T-helper 17 cell (primary cell): Measurements from ENCODE around the gene ETV2. TPM values are rescaled to one million over a fixed set of nuclear protein-coding genes. Genes with fewer than 3 reads are reported as not detected.
A peak's percentile ranks its signal among the peaks of the same experiment; 100 is the strongest.
"Not testable (repeated sequence)": the region's sequence is repeated elsewhere in the genome, so short reads cannot be mapped to it uniquely, and the experiment has no call there.

Experiments used
- ATAC-seq: fragments of 150-1000 bp; cut with Tn5 transposase; 2 replicates; pipeline ENCODE4 v1.10.0; 2021; ENCODE audit warnings: mild to moderate bottlenecking, moderate library complexity
- DNase-seq, 3 donors: peaks; one replicate each; pipeline versions ENCODE4 v3.0.0 to v3.0.0-alpha.2; 2020 to 2021
- H3K9me3 ChIP-seq: one replicate; pipeline ENCODE4 v1.7.0; 2013; ENCODE audit warnings: low read length, mild to moderate bottlenecking; ENCODE audit not compliant: control insufficient read depth, poor library complexity, severe bottlenecking
- H3K27ac Mint-ChIP-seq: one replicate; pipeline ENCODE4 v1.8.0; 2022; ENCODE audit warnings: mild to moderate bottlenecking, moderate library complexity, mixed read lengths
- H3K27me3 Mint-ChIP-seq: one replicate; pipeline ENCODE4 v1.8.0; 2022; ENCODE audit warnings: mixed read lengths
- H3K36me3 Mint-ChIP-seq: one replicate; pipeline ENCODE4 v1.8.0; 2022; ENCODE audit warnings: low read depth, mixed read lengths
- H3K4me1 Mint-ChIP-seq: one replicate; pipeline ENCODE4 v1.8.0; 2022; ENCODE audit warnings: mild to moderate bottlenecking, mixed read lengths
- H3K4me3 Mint-ChIP-seq: one replicate; pipeline ENCODE4 v1.8.0; 2022; ENCODE audit warnings: mild to moderate bottlenecking, moderate library complexity, mixed read lengths
- total RNA-seq, 4 donors: library from RNA in 2 of 4; stranded (reverse) in 2 of 4; gene quantifications; one replicate each; pipeline ENCODE4 v1.2.3 and lab custom pipeline; 2022 to 2026

Gene ETV2
- total RNA-seq, 2 donors from 2014 or later = 0.50 to 0.52 TPM

DNA sequence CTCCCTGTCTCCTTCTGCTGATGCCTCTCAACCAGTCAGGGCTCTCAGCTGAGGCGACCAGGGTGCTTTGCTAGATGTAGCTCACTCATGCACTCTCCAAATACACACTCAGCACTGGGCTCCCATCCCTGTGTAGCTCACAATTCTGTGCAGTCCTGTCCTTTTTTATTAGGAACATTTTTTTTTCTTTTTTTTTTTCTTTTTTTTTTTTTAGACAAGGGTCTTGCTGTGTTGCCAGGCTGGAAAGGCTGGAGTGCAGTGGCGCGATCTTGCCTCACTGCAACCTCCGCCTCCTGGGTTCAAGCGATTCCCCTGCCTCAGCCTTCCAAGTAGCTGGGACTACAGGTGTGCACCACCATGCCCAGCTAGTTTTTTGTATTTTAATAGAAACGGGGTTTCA is 13.3 kb downstream of the ETV2 start:
- peak overlapping the region; percentile 49 for H3K27ac Mint-ChIP-seq
- not testable (repeated sequence) for H3K4me1 Mint-ChIP-seq, H3K36me3 Mint-ChIP-seq, H3K27me3 Mint-ChIP-seq, H3K4me3 Mint-ChIP-seq, ATAC-seq, DNase-seq, H3K9me3 ChIP-seq

DNA sequence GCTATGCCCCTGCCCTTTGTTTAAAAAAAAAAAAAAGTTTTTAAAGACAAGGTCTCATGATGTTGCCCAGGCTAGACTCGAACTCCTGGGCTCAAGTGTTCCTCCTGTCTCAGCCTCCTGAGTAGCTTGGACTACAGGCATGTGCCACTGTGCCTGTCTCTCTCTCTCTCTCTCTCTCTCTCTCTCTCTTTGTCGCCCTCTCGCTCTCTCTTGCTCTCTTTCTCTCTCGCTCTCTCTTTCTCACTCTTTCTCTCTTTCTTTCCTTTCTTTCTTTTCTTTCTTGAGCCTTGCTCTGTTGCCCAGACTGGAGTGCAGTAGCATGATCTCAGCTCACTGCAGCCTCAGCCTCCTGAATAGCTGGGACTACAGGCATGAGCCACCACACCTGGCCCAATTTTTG is 14.1 kb downstream of the ETV2 start:
- Mint-ChIP-seq H3K36me3 (peaks cover 8% of the 10 kb centered on the region), H3K27me3 (no peaks in the 10 kb centered on the region), H3K4me1 (peaks cover 10% of the 10 kb centered on the region), H3K27ac (peak overlapping the region; percentile 49), H3K4me3 (no peak overlapping the region)
- no peak for ATAC-seq
- H3K9me3 ChIP-seq = no peaks in the 10 kb centered on the region
- DNase-seq = no peak

DNA sequence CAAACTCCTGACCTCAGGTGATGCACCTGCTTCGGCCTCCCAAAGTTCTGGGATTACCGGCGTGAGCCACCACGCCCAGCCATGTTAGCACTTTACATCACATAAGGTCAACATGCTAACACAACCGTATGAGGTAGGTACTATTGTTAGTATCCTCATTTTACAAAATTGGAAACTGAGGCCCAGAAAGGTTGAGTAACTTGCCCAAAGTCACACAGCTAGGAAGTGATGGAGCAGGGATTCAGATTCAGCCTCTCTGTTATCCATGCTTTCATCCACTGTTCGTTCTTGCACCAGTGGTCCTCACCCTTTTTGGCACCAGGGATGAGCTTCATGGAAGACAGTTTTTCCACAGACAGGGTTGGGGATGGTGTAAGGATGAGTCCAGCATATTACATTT is 15.2 kb downstream of the ETV2 start:
- no peaks in the 10 kb centered on the region for H3K9me3 ChIP-seq
- H3K4me3 Mint-ChIP-seq = no peak overlapping the region
- no peak for DNase-seq
- H3K27ac Mint-ChIP-seq = no peak overlapping the region
- no peak for ATAC-seq
- H3K27me3 Mint-ChIP-seq = no peaks in the 10 kb centered on the region
- peaks cover 8% of the 10 kb centered on the region for H3K4me1 Mint-ChIP-seq
- H3K36me3 Mint-ChIP-seq = peaks cover 8% of the 10 kb centered on the region

DNA sequence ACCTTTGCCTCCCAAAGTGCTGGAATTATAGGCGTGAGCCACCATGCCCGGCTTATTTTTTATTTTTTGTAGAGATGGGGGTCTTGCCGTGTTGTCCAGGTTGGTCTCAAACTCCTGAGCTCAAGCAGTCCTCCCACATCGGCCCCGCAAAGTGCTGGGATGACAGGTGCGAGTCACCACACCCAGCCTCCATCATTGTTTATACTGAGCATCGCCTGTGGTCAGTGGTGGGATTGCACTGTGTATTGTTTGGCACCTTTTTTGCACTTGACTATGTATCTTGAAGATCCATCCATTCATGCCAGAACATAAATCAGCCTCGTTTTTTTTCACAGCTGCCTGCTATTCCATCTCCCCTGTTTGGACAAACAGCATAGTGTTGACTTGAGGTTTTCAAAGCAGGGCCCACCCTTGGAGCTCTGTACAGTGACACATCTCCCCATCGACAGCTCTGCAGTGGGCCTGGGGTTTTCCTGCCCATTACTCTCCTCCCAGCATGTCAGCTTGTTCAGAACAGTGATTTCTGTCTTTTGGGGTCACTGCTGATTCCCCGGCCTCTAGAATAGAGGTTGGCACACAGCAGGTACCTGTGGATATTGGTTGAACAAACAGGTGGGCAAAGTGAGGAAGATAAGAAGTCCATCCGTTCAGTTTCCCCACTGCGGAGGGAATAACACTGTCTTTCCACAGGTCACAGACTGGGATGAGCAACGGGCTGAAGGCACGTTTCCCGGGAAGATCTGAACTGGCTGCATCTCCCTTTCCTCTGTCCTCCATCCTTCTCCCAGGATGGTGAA is 16.6 kb downstream of the ETV2 start:
- peaks cover 8% of the 10 kb centered on the region for H3K36me3 Mint-ChIP-seq
- H3K27ac Mint-ChIP-seq = no peak overlapping the region

DNA sequence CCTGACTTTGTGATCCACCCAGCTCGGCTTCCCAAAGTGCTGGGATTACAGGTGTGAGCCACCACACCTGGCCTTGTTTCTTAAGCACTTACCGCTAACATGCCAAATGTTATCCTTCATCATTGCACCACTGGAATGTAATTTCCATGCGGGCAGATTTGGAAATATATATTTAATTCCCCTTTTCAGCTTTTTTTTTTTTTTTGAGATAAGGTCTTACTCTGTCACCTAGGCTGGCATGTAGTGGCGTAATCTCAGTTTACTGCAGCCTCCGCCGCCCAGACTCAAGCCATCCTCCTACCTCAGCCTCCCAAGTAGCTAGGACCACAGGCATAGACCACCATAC is 20.4 kb downstream of the ETV2 start:
- Mint-ChIP-seq H3K27ac (peak overlapping the region; percentile 79), H3K4me1 (peaks cover 5% of the 10 kb centered on the region), H3K4me3 (no peak overlapping the region), H3K27me3 (no peaks in the 10 kb centered on the region), H3K36me3 (peaks cover 3% of the 10 kb centered on the region)
- no peaks in the 10 kb centered on the region for H3K9me3 ChIP-seq
- ATAC-seq (no peak), DNase-seq (no peak)

More for the DNA sequence above, 16.6 kb downstream of the ETV2 start:
- H3K4me1 Mint-ChIP-seq = peaks cover 8% of the 10 kb centered on the region
- ATAC-seq (no peak), DNase-seq (no peak)
- H3K9me3 ChIP-seq = no peaks in the 10 kb centered on the region
- no peak overlapping the region for H3K4me3 Mint-ChIP-seq
- no peaks in the 10 kb centered on the region for H3K27me3 Mint-ChIP-seq

DNA sequence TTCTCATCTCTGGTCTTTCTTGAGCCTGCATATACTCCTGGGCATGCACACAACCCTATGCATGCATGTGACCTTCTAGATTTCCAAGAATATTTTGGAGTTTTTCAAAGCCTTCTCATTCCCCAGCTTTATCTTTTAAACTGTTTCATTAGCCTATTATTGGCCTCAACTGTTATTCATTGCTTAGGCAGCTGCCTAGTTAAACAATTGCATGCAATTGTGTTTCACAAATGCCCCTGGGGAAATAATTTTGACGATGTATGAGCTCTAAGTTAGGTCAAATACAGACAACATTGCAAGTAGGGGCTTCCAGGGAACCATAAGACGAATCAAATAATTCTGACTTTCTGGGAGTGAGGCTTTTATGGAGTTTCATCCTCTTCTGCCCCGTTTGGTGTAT is 22.4 kb downstream of the ETV2 start:
- H3K27ac Mint-ChIP-seq = no peak overlapping the region
- peaks cover 3% of the 10 kb centered on the region for H3K4me1 Mint-ChIP-seq
- no peaks in the 10 kb centered on the region for H3K9me3 ChIP-seq
- DNase-seq (no peak), ATAC-seq (no peak)
- H3K27me3 Mint-ChIP-seq = peaks cover 3% of the 10 kb centered on the region
- H3K36me3 Mint-ChIP-seq = peaks cover 3% of the 10 kb centered on the region
- H3K4me3 Mint-ChIP-seq = no peak overlapping the region

DNA sequence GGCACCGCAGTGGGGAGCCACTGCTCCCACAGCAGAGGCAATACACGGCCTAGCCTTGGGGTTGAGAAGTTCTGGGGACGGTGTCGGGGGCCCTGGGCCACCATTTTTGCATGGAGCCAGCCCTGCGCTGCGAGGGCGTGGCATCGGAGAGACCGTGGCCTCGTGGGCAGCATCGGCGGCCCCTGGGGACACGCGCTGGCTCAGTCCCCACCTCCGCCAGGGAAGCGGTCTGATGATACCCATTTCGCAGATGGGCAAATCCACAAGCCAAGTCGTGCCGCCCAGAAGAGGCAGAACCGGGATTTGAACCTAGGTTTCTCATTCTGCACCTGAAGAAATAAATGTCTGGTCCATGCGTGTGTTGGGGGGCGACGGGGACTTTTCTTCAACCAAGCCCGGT is 23.6 kb downstream of the ETV2 start:
- no peaks in the 10 kb centered on the region for H3K9me3 ChIP-seq
- no peak for ATAC-seq
- Mint-ChIP-seq H3K27me3 (peaks cover 14% of the 10 kb centered on the region), H3K27ac (no peak overlapping the region), H3K4me3 (no peak overlapping the region), H3K36me3 (peaks cover 6% of the 10 kb centered on the region), H3K4me1 (peaks cover 6% of the 10 kb centered on the region)
- DNase-seq = no peak

DNA sequence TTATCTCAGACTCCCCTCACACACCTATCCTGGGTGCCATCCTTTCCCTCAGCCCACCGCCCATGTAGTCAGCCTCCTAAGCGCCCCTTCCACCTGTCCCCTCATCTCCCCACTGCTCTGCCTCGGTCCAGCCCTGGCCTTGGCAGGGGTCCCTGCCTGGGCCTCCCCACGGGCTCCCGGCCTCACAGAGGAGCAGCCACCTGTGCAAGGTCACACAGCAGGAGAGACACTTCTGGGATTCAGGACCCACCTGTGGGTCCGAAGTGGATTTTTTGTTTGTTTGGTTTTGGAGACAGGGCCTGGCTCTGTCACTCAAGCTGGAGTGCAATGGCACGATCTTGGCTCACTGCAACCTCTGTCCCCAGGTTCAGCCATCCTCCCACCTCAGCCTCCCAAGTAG is 24.1 kb downstream of the ETV2 start:
- Mint-ChIP-seq H3K4me3 (no peak overlapping the region), H3K27ac (no peak overlapping the region), H3K27me3 (peaks cover 14% of the 10 kb centered on the region), H3K36me3 (peaks cover 6% of the 10 kb centered on the region), H3K4me1 (peaks cover 6% of the 10 kb centered on the region)
- no peaks in the 10 kb centered on the region for H3K9me3 ChIP-seq
- ATAC-seq (no peak), DNase-seq (no peak)

DNA sequence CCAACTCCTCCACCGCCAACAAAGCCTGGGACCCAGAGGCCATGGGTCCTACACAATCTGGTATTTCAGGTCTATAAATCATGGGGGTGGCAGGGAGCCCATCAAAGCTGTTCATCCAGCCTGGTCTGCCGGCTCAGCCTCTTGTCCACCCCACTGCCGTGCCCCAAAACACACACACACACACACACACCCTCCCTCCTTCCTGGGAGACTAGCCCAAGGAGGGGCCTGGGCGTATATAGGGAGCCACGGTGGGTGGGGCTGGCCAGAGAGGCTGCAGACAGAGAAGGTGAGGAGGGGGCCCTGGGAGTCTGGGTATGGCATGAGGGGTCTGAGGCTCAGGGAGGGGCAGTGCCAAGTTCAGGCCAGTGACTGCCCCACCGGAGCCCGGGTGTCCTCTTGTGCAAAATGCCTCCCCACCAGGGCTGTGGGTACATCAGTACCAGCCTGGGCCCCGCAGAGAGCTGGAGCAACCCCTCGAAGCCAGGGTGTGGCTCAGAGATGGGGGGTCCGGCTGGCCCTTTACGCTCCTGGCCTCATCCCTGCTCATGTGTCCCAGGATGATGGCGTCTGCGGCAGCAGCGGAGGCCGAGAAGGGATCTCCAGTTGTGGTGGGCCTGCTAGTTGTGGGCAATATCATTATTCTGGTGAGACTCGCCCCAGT is 24.8 kb downstream of the ETV2 start, which contains the start of gene UPK1A:
Gene UPK1A, plus strand, starts transcription at position 267 of the 663 bp plus-strand sequence. Its CDS starts 296 bp downstream, at position 563.
- Mint-ChIP-seq H3K27ac (no peak within 1 kb of the TSS), H3K4me1 (peaks cover 6% of the 10 kb centered on the region), H3K4me3 (no peak within 1 kb of the TSS), H3K27me3 (peaks cover 14% of the 10 kb centered on the region), H3K36me3 (peaks cover 6% of the 10 kb centered on the region)
- H3K9me3 ChIP-seq = no peaks in the 10 kb centered on the region
- no peak for DNase-seq
- no peak for ATAC-seq

DNA sequence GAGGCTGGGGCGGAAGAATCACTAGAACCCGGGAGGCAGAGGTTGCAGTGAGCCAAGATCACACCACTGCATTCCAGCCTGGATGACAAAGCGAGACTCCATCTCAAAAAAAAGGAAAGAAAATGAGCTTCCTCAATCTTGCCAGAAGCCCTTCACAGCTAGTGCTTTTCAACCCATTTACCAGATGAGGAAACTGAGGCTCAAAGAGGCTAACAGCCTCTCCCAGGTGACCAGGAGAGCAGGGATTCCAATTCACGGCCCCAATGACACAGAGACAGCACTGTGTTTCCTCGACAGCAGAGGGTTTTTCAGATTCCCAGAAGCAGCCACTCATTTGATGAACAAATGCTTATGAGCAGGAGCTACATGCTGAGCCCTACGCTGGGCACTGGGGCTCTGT is 28.0 kb downstream of the ETV2 start:
- H3K36me3 Mint-ChIP-seq = peaks cover 4% of the 10 kb centered on the region
- ATAC-seq (no peak), DNase-seq (no peak)
- no peaks in the 10 kb centered on the region for H3K9me3 ChIP-seq
- H3K27me3 Mint-ChIP-seq = peaks cover 24% of the 10 kb centered on the region
- H3K27ac Mint-ChIP-seq = peak overlapping the region; percentile 68
- H3K4me1 Mint-ChIP-seq = peaks cover 15% of the 10 kb centered on the region
- H3K4me3 Mint-ChIP-seq = no peak overlapping the region

DNA sequence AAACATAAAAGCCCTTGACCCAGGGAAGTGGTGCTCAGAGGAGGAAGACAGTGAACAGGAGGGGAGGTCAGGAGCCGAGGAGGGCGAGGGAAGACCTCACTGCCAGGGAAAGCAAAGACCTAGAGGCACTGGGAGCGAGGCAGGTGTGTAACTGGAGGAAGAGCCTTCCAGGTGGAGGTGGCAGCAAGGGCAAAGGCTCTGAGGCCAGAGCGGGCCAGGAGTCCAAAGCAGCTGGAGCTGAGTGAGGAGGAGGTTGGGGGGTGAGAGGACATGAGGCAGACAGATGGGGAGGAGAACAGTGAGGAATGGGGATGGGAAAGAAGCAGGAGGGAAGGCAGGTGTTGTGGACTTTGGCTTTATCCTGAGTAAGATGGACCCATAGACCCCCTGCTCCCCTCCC is 28.4 kb downstream of the ETV2 start:
- ATAC-seq (no peak), DNase-seq (no peak)
- Mint-ChIP-seq H3K27me3 (peaks cover 24% of the 10 kb centered on the region), H3K27ac (peak overlapping the region; percentile 68), H3K4me1 (peaks cover 15% of the 10 kb centered on the region), H3K4me3 (no peak overlapping the region), H3K36me3 (peaks cover 4% of the 10 kb centered on the region)
- H3K9me3 ChIP-seq = no peaks in the 10 kb centered on the region

DNA sequence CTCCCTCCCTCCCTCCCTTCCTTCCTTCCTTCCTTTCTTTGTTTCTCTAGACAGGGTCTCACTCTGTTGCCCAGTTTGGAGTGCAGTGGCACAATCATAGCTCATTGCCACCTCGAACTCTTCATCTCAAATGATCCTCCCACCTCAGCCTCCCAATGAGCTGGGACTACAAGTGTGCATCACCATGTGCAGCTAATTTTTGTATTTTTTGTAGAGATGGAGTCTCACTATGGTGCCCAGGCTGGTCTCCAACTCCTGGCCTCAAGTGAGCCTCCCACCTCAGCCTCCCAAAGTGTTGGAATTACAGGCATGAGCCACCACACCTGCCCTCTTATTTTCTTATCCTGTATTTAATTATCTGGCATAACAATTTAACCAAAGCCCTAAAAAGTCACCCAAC is 29.1 kb downstream of the ETV2 start:
- Mint-ChIP-seq H3K4me1 (peaks cover 15% of the 10 kb centered on the region), H3K36me3 (peaks cover 4% of the 10 kb centered on the region), H3K4me3 (no peak overlapping the region), H3K27me3 (peaks cover 24% of the 10 kb centered on the region), H3K27ac (no peak overlapping the region)
- DNase-seq = no peak
- ATAC-seq = no peak
- H3K9me3 ChIP-seq = no peaks in the 10 kb centered on the region

DNA sequence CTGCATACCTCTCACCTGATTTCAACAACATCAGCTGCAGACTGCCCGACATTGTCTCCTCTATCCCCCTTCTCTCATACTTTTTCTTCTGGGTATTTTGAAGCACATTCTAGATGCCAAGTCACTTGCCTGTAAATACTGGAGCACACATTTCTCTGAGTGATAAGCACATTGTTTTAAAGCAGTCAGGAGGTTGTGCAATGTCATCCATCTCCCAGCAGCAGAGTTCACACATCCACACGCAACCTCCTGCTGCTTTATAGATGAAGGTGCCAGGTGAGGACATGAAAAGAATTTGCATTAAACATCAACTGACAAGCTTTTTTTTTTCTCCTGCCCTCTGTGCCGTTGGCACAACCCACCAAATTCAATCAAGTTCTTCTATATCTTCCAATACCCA is 30.3 kb downstream of the ETV2 start:
- Mint-ChIP-seq H3K36me3 (peaks cover 6% of the 10 kb centered on the region), H3K4me1 (peaks cover 15% of the 10 kb centered on the region), H3K4me3 (no peak overlapping the region), H3K27me3 (peaks cover 24% of the 10 kb centered on the region), H3K27ac (no peak overlapping the region)
- H3K9me3 ChIP-seq = no peaks in the 10 kb centered on the region
- DNase-seq (no peak), ATAC-seq (no peak)
